H1 (cell line): ENCODE results near the gene CYB5B. TPM values are rescaled to one million over a fixed set of nuclear protein-coding genes. Genes with fewer than 3 reads are reported as not detected.

ENCODE experiments used
- CTCF ChIA-PET: fragments of 300-600 bp; sonication (Branson Sonifier 250); formaldehyde crosslinking; loops from one replicate; lab custom pipeline; 2021; ENCODE audit not compliant: partially characterized antibody; lab: Charles Lee
- POLR2A ChIA-PET: fragments of 300-600 bp; sonication (Branson Sonifier 250); formaldehyde crosslinking; loops from one replicate; lab custom pipeline; 2021; ENCODE audit warnings: inconsistent platforms; ENCODE audit not compliant: partially characterized antibody; lab: Charles Lee
- DNase-seq, 2 experiments: peaks; one replicate each; pipeline versions ENCODE4 v3.0.0 to v3.0.0-alpha.2; 2010 to 2022; ENCODE audit warnings: low spot score in 2 of 2, low read depth in 1 of 2, mixed read lengths in 1 of 2
- FAIRE-seq: peaks from 2 replicates; lab custom pipeline; 2011; peaks lifted over from hg19 to GRCh38; lab: Jason Lieb, UNC
- H2AFZ ChIP-seq: 2 replicates; pipeline ENCODE4 v1.8.1; 2012; ENCODE audit warnings: low read length, inconsistent platforms
- H2AK5ac ChIP-seq: 2 replicates; pipeline ENCODE4 v1.6.1; 2013; ENCODE audit warnings: low read depth, low read length
- H2BK120ac ChIP-seq: replicated peaks from 2 replicates; pipeline ENCODE3; 2013; ENCODE audit warnings: low read depth, low read length, inconsistent platforms
- H2BK12ac ChIP-seq: 2 replicates; pipeline ENCODE4 v1.6.1; 2013; ENCODE audit warnings: low read depth, low read length
- H2BK15ac ChIP-seq: 2 replicates; pipeline ENCODE4 v1.6.1; 2013; ENCODE audit warnings: low read length
- H2BK20ac ChIP-seq: 2 replicates; pipeline ENCODE4 v1.6.1; 2013; ENCODE audit warnings: low read length
- H2BK5ac ChIP-seq: 2 replicates; pipeline ENCODE4 v1.6.1; 2013; ENCODE audit warnings: low read depth, low read length
- H3K14ac ChIP-seq: 2 replicates; pipeline ENCODE4 v1.6.1; 2013; ENCODE audit warnings: inconsistent platforms; ENCODE audit not compliant: insufficient read length
- H3K18ac ChIP-seq: 2 replicates; pipeline ENCODE4 v1.6.1; 2013; ENCODE audit warnings: low read length; ENCODE audit errors: extremely low read depth
- H3K23ac ChIP-seq: 2 replicates; pipeline ENCODE4 v1.6.1; 2013; ENCODE audit warnings: inconsistent platforms; ENCODE audit not compliant: insufficient read length
- H3K23me2 ChIP-seq: 2 replicates; pipeline ENCODE4 v1.6.1; 2013; ENCODE audit warnings: low read depth, low read length
- H3K27ac ChIP-seq: 2 replicates; pipeline ENCODE4 v1.6.1; 2011; ENCODE audit warnings: low read depth, low read length, inconsistent platforms
- H3K27me3 ChIP-seq, 4 experiments: replicated peaks in 1 of 4; 1 replicate in 1 of 4; 2 replicates in 3 of 4; pipeline versions ENCODE4 v1.6.1 to v1.8.1; 2011 to 2013; ENCODE audit warnings: low read length in 3 of 4, mild to moderate bottlenecking in 3 of 4, inconsistent platforms in 2 of 4, mixed read lengths in 2 of 4, moderate library complexity in 1 of 4; ENCODE audit not compliant: control insufficient read depth in 3 of 4, insufficient read depth in 3 of 4; ENCODE audit errors: extremely low read depth in 1 of 4
- H3K36me3 ChIP-seq, 4 experiments: 2 replicates each; pipeline versions ENCODE4 v1.6.1 to v1.8.1; 2011 to 2013; ENCODE audit warnings: mild to moderate bottlenecking in 4 of 4, low read length in 3 of 4, moderate library complexity in 2 of 4, control low read depth in 1 of 4, inconsistent platforms in 1 of 4; ENCODE audit not compliant: insufficient read depth in 4 of 4, control insufficient read depth in 2 of 4
- H3K4ac ChIP-seq: replicated peaks from 2 replicates; pipeline ENCODE3; 2013; ENCODE audit warnings: low read length, low read depth, mixed read lengths, inconsistent platforms; ENCODE audit not compliant: insufficient read length
- H3K4me1 ChIP-seq, 4 experiments: replicated peaks in 1 of 4; 1 replicate in 1 of 4; 2 replicates in 3 of 4; pipeline versions ENCODE4 v1.6.1 to v1.8.1; 2011 to 2013; ENCODE audit warnings: low read length in 3 of 4, inconsistent platforms in 2 of 4, mixed read lengths in 1 of 4; ENCODE audit not compliant: insufficient read depth in 4 of 4, control insufficient read depth in 3 of 4
- H3K4me2 ChIP-seq, 2 experiments: 2 replicates each; pipeline versions ENCODE4 v1.6.1 to v1.8.1; 2011 to 2013; ENCODE audit warnings: low read depth in 2 of 2, low read length in 2 of 2, control low read depth in 1 of 2, inconsistent platforms in 1 of 2, mild to moderate bottlenecking in 1 of 2; ENCODE audit not compliant: insufficient read depth in 1 of 2
- H3K4me3 ChIP-seq, 4 experiments: fragments of 200-600, 300-600 bp in 1 of 4; sonication (generic), shearing (Covaris generic), sonication (Bioruptor Twin) in 1 of 4; 2 replicates each; pipeline versions ENCODE4 v1.5.1 to v1.8.1; 2011 to 2016; ENCODE audit warnings: low read length in 4 of 4, low read depth in 3 of 4, control low read depth in 2 of 4, inconsistent platforms in 2 of 4, mild to moderate bottlenecking in 2 of 4, mixed read lengths in 1 of 4, moderate library complexity in 1 of 4; ENCODE audit not compliant: insufficient read depth in 2 of 4; ENCODE audit errors: extremely low read depth in 1 of 4
- H3K56ac ChIP-seq: replicated peaks from 2 replicates; pipeline ENCODE3; 2013; ENCODE audit warnings: low read depth, mild to moderate bottlenecking, mixed read lengths, low read length, inconsistent platforms; ENCODE audit not compliant: insufficient read length
- H3K79me1 ChIP-seq: 2 replicates; pipeline ENCODE4 v1.6.1; 2013; ENCODE audit warnings: low read depth, low read length, control low read depth
- H3K79me2 ChIP-seq, 2 experiments: 2 replicates each; pipeline versions ENCODE4 v1.6.1 to v1.8.1; 2012 to 2013; ENCODE audit warnings: low read length in 2 of 2, mild to moderate bottlenecking in 2 of 2, inconsistent platforms in 1 of 2; ENCODE audit not compliant: insufficient read depth in 2 of 2, control insufficient read depth in 1 of 2
- H3K9ac ChIP-seq, 4 experiments: replicated peaks in 1 of 4; 1 replicate in 1 of 4; 2 replicates in 3 of 4; pipeline versions ENCODE4 v1.6.1 to v1.8.1; 2011 to 2013; ENCODE audit warnings: low read depth in 3 of 4, low read length in 3 of 4, control low read depth in 2 of 4, mild to moderate bottlenecking in 2 of 4, moderate library complexity in 2 of 4, inconsistent platforms in 1 of 4; ENCODE audit errors: extremely low read depth in 1 of 4
- H3K9me3 ChIP-seq, 2 experiments: 2 replicates each; pipeline versions ENCODE4 v1.6.1 to v1.8.1; 2012 to 2013; ENCODE audit warnings: mild to moderate bottlenecking in 2 of 2, moderate library complexity in 2 of 2, control low read depth in 1 of 2, inconsistent platforms in 1 of 2, low read depth in 1 of 2, low read length in 1 of 2, mixed read lengths in 1 of 2; ENCODE audit not compliant: insufficient read depth in 2 of 2
- H4K20me1 ChIP-seq, 2 experiments: replicated peaks in 1 of 2; 2 replicates each; pipeline versions ENCODE3 to v1.8.1; 2011 to 2013; ENCODE audit warnings: inconsistent platforms in 2 of 2, low read length in 2 of 2, mild to moderate bottlenecking in 1 of 2; ENCODE audit not compliant: insufficient read depth in 2 of 2, control insufficient read depth in 1 of 2
- H4K5ac ChIP-seq: 2 replicates; pipeline ENCODE4 v1.6.1; 2013; ENCODE audit warnings: low read length, low read depth, mixed read lengths, inconsistent platforms; ENCODE audit not compliant: insufficient read length
- H4K8ac ChIP-seq: 2 replicates; pipeline ENCODE4 v1.8.0; 2013; ENCODE audit warnings: mild to moderate bottlenecking, moderate library complexity, low read length, inconsistent platforms; ENCODE audit not compliant: insufficient read depth; ENCODE audit errors: extremely low read depth
- H4K91ac ChIP-seq: replicated peaks from 2 replicates; pipeline ENCODE3; 2013; ENCODE audit warnings: low read length, mixed read lengths, inconsistent platforms; ENCODE audit not compliant: insufficient read length
- CTBP2 ChIP-seq: IDR thresholded peaks from 2 replicates; pipeline ENCODE4 v1.7.0; 2011; ENCODE audit warnings: borderline replicate concordance, mild to moderate bottlenecking, moderate library complexity, mixed read lengths, low read length; ENCODE audit not compliant: insufficient read depth, insufficient read length
- EGR1 ChIP-seq: IDR thresholded peaks from 2 replicates; pipeline ENCODE4 v1.6.1; 2011; ENCODE audit warnings: low read depth, low read length, borderline replicate concordance
- JUN ChIP-seq: IDR thresholded peaks from 2 replicates; pipeline ENCODE4 v1.6.1; 2011; ENCODE audit warnings: low read depth, mild to moderate bottlenecking, improper control_type of control experiment, low read length
- POLR2AphosphoS5 ChIP-seq: IDR thresholded peaks from 2 replicates; pipeline ENCODE4 v1.6.1; 2011; ENCODE audit warnings: low read depth, low read length
- POU5F1 ChIP-seq: IDR thresholded peaks from 2 replicates; pipeline ENCODE4 v1.6.1; 2011; ENCODE audit warnings: low read depth, mild to moderate bottlenecking, low read length, moderate library complexity
- RXRA ChIP-seq: IDR thresholded peaks from 2 replicates; pipeline ENCODE4 v1.6.1; 2011; ENCODE audit warnings: low read depth, mild to moderate bottlenecking, low read length, moderate library complexity; ENCODE audit not compliant: insufficient read depth
- SIN3A ChIP-seq, 2 experiments: IDR thresholded peaks in 1 of 2; conservative IDR thresholded peaks in 1 of 2; 2 replicates each; pipeline ENCODE4 v1.6.1; 2011 to 2012; ENCODE audit warnings: low read length in 2 of 2, improper control_type of control experiment in 1 of 2, low read depth in 1 of 2, mild to moderate bottlenecking in 1 of 2
- SP4 ChIP-seq: IDR thresholded peaks from 2 replicates; pipeline ENCODE4 v1.6.1; 2012; ENCODE audit warnings: low read length, inconsistent platforms
- SUZ12 ChIP-seq: fragments of 200-600 bp; sonication (generic); IDR thresholded peaks from 2 replicates; pipeline ENCODE4 v1.6.1; 2012; ENCODE audit warnings: mild to moderate bottlenecking, inconsistent platforms, low read length, moderate library complexity, mixed read lengths
- TAF1 ChIP-seq: IDR thresholded peaks from 2 replicates; pipeline ENCODE4 v1.6.1; 2011; ENCODE audit warnings: mild to moderate bottlenecking, low read depth, low read length
- TCF12 ChIP-seq: IDR thresholded peaks from 2 replicates; pipeline ENCODE4 v1.6.1; 2011; ENCODE audit warnings: low read depth, mild to moderate bottlenecking, low read length
- WGBS, 2 experiments: shearing (Covaris generic) in 1 of 2; methylation state at CpG; one replicate each; pipeline versions ENCODE4 v1.1.6 to v1.1.7; 2013 to 2015; ENCODE audit warnings: low lambda C conversion rate in 2 of 2, mixed read lengths in 2 of 2, inconsistent platforms in 1 of 2, low coverage in 1 of 2, missing lambda C conversion rate in 1 of 2; ENCODE audit not compliant: insufficient replicate concordance in 2 of 2, insufficient coverage in 1 of 2, insufficient read length in 1 of 2; ENCODE audit errors: extremely low coverage in 1 of 2, missing lambda C conversion rate in 1 of 2; 5-methylcytosine and 5-hydroxymethylcytosine counted together
- polyA plus RNA-seq, 7 experiments: library from polyadenylated mRNA; depleted of rRNA in 3 of 7; stranded (reverse) in 5 of 7; unstranded in 2 of 7; fragments of >200 nt in 5 of 7; fragments of 200-250 nt in 2 of 7; gene quantifications; 1 replicate in 5 of 7; 2 replicates in 1 of 7; 4 replicates in 1 of 7; pipeline versions ENCODE4 v1.2.1 to v1.2.3, GENCODE V29; 2011 to 2013; ENCODE audit warnings: missing spikeins in 2 of 7, mixed read lengths in 2 of 7
- total RNA-seq: library from RNA; stranded (reverse); fragmentation: NEBNext Ultra II Directional; extraction: Animal tissue kit (Norgen Biotek cat#: 25700); gene quantifications from 2 replicates; pipeline ENCODE4 v1.2.1, GENCODE V29; 2021
- TF ChIP-seq, protein P1 (sequence below): IDR thresholded peaks from 2 replicates; pipeline ENCODE4 v1.6.1; 2012; ENCODE audit warnings: inconsistent platforms
- TF ChIP-seq, protein P2 (sequence below): IDR thresholded peaks from 2 replicates; pipeline ENCODE4 v1.6.1; 2011; ENCODE audit warnings: low read length, improper control_type of control experiment

Gene CYB5B
- total and polyA plus RNA-seq, 2 of the 8 experiments (the other 6 are each of a cell fraction or from before 2014, with no cell fraction given), result 108 to 127 TPM

DNA sequence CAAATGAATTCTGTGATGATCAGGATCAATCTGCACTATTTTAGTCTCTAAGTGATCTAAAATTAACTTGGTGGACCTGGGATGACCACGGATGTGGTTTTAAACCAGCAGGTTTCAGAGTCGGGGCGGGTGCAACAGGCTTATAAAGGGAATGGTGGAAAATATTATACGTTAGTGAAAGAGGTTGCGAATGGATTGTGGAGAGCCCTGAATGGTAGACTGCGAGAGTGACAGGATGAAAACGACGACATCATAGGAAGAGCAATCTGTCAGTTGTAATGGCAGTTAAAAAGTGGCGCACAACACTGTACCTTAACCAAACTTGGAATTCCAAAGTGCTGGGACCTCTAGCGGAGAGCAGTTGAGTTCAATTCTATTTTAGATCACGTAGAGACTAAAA, 1.2 kb upstream of the CYB5B start:
- H2AK5ac ChIP-seq, result no peak overlapping the region
- H3K4me3 ChIP-seq, result no peak overlapping the region
- H2BK20ac ChIP-seq, result no peak overlapping the region
- CTCF ChIA-PET, result no interaction called here
- H3K79me2 ChIP-seq, result peaks cover 6 to 34% of the 10 kb centered on the region in 2 experiments
- no peak overlapping the region for H4K5ac ChIP-seq
- H2BK15ac ChIP-seq, result no peak overlapping the region
- H3K23me2 ChIP-seq, result peaks cover 2% of the 10 kb centered on the region
- no peak overlapping the region for H3K4ac ChIP-seq
- no peak overlapping the region for H3K9ac ChIP-seq
- no peak overlapping the region for H2BK5ac ChIP-seq
- H3K36me3 ChIP-seq, result peaks cover 0 to 12% (median 5%) of the 10 kb centered on the region in 4 experiments; a peak in 4 of 8 replicates
- H3K56ac ChIP-seq, result no peak overlapping the region
- 85 to 100% methylated on average over 3 to 11 of the region's 11 CpGs for WGBS, 2 experiments
- H3K79me1 ChIP-seq, result no peaks in the 10 kb centered on the region
- H3K4me1 ChIP-seq, result no peaks in the 10 kb centered on the region
- no peak overlapping the region for H3K23ac ChIP-seq
- no peaks in the 10 kb centered on the region for H3K9me3 ChIP-seq
- no peak overlapping the region for H3K18ac ChIP-seq
- peak overlapping the region; percentile 8; the same call in 1 of the 2 replicates for H2AFZ ChIP-seq
- H2BK120ac ChIP-seq, result no peak overlapping the region
- no peak overlapping the region for H3K14ac ChIP-seq
- DNase-seq (no peak), FAIRE-seq (no peak)
- H3K27ac ChIP-seq, result no peak overlapping the region
- H3K27me3 ChIP-seq, result no peaks in the 10 kb centered on the region
- POLR2A ChIA-PET, result no interaction called here
- peaks cover 0 to 1% of the 10 kb centered on the region in 2 experiments for H4K20me1 ChIP-seq
- no peak overlapping the region for H2BK12ac ChIP-seq
- H4K91ac ChIP-seq, result no peak overlapping the region
- no peak overlapping the region; a peak in 1 of 4 replicates for H3K4me2 ChIP-seq
- TF ChIP-seq, protein P1, sequence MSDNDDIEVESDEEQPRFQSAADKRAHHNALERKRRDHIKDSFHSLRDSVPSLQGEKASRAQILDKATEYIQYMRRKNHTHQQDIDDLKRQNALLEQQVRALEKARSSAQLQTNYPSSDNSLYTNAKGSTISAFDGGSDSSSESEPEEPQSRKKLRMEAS, result no peak
- TF ChIP-seq EGR1 (no peak), SP4 (no peak), CTBP2 (no peak), SIN3A (conservative IDR thresholded peaks at IDR 0.05 in 1 of 2, IDR thresholded peaks at IDR 0.05 in 1 of 2; ENCODE audit: low read depth in 1 of 2, low read length in 2 of 2) (no peak), RXRA (no peak), TCF12 (no peak), JUN (no peak), POLR2AphosphoS5 (no peak), TAF1 (no peak), POU5F1 (no peak), SUZ12 (no peak)
- TF ChIP-seq, protein P2, sequence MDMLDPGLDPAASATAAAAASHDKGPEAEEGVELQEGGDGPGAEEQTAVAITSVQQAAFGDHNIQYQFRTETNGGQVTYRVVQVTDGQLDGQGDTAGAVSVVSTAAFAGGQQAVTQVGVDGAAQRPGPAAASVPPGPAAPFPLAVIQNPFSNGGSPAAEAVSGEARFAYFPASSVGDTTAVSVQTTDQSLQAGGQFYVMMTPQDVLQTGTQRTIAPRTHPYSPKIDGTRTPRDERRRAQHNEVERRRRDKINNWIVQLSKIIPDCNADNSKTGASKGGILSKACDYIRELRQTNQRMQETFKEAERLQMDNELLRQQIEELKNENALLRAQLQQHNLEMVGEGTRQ, result no peak
- H4K8ac ChIP-seq, result no peak overlapping the region
